Liver (tissue), 3 donors: ENCODE measurements around the gene ZNF610.

ENCODE experiments used
- CTCF ChIP-seq: fragments of 150-350 bp; IDR thresholded peaks from 2 replicates; pipeline ENCODE4 v1.5.1; 2017; ENCODE audit warnings: improper control_type of control experiment, low read depth, low read length; ENCODE audit not compliant: missing input control
- EGR1 ChIP-seq, 2 donors: IDR thresholded peaks; 2 replicates each; pipeline ENCODE4 v1.6.1; 2016 to 2018; ENCODE audit warnings: antibody characterized with exemption in 2 of 2, low read depth in 2 of 2
- FOXA1 ChIP-seq: IDR thresholded peaks from 2 replicates; pipeline ENCODE4 v1.6.1; 2016; ENCODE audit warnings: antibody characterized with exemption
- GABPA ChIP-seq, 2 donors: IDR thresholded peaks in 1 of 2; conservative IDR thresholded peaks in 1 of 2; 2 replicates each; pipeline ENCODE4 v1.6.1; 2016; ENCODE audit warnings: antibody characterized with exemption in 2 of 2, mild to moderate bottlenecking in 1 of 2, moderate library complexity in 1 of 2
- MAX ChIP-seq: IDR thresholded peaks from 2 replicates; pipeline ENCODE4 v1.6.1; 2016; ENCODE audit warnings: antibody characterized with exemption
- NR2F2 ChIP-seq: IDR thresholded peaks from 2 replicates; pipeline ENCODE4 v1.6.1; 2016; ENCODE audit warnings: antibody characterized with exemption
- RAD21 ChIP-seq, 2 donors: IDR thresholded peaks; 2 replicates each; pipeline ENCODE4 v1.6.1; 2016; ENCODE audit warnings: antibody characterized with exemption in 2 of 2, mild to moderate bottlenecking in 2 of 2
- SP1 ChIP-seq: IDR thresholded peaks from 2 replicates; pipeline ENCODE4 v1.6.1; 2018; ENCODE audit warnings: antibody characterized with exemption, mild to moderate bottlenecking
- TAF1 ChIP-seq: conservative IDR thresholded peaks from 2 replicates; pipeline ENCODE4 v1.6.1; 2016; ENCODE audit warnings: antibody characterized with exemption, mild to moderate bottlenecking
- YY1 ChIP-seq: IDR thresholded peaks from 2 replicates; pipeline ENCODE4 v1.6.1; 2016; ENCODE audit warnings: antibody characterized with exemption, mild to moderate bottlenecking
- TF ChIP-seq, protein P1 (sequence below): IDR thresholded peaks from 2 replicates; pipeline ENCODE4 v1.6.1; 2016; ENCODE audit warnings: antibody characterized with exemption, mild to moderate bottlenecking
- donor health status: healthy.
- donor health status: healthy.

DNA sequence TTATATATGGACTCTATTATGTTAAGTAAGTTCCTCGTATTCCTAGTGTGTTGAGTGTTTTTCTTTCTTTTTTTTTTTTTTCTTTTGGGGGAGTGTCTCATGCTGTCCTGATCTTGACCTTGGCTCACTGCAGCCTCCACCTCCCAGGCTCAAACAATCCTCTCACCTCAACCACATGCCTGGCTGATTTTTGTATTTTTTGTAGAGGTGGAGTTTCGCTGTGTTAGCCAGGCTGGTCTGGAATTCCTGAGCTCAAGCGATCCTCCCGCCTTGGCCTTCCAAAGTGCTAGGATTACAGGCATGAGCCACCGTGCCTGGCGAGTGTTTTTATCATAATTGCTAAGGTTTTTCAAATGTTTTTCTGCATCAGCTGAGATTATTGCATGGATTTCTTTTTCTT lies 49.8 kb upstream of the ZNF610 start:
- TF ChIP-seq, protein P1, sequence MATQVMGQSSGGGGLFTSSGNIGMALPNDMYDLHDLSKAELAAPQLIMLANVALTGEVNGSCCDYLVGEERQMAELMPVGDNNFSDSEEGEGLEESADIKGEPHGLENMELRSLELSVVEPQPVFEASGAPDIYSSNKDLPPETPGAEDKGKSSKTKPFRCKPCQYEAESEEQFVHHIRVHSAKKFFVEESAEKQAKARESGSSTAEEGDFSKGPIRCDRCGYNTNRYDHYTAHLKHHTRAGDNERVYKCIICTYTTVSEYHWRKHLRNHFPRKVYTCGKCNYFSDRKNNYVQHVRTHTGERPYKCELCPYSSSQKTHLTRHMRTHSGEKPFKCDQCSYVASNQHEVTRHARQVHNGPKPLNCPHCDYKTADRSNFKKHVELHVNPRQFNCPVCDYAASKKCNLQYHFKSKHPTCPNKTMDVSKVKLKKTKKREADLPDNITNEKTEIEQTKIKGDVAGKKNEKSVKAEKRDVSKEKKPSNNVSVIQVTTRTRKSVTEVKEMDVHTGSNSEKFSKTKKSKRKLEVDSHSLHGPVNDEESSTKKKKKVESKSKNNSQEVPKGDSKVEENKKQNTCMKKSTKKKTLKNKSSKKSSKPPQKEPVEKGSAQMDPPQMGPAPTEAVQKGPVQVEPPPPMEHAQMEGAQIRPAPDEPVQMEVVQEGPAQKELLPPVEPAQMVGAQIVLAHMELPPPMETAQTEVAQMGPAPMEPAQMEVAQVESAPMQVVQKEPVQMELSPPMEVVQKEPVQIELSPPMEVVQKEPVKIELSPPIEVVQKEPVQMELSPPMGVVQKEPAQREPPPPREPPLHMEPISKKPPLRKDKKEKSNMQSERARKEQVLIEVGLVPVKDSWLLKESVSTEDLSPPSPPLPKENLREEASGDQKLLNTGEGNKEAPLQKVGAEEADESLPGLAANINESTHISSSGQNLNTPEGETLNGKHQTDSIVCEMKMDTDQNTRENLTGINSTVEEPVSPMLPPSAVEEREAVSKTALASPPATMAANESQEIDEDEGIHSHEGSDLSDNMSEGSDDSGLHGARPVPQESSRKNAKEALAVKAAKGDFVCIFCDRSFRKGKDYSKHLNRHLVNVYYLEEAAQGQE, result no peak
- TF ChIP-seq CTCF, result no peak
- TF ChIP-seq EGR1 (IDR thresholded peaks at IDR 0.05; ENCODE audit: low read depth in 2 of 2), result no peak
- TF ChIP-seq FOXA1, result no peak
- TF ChIP-seq YY1, result no peak
- no peak for TF ChIP-seq MAX
- no peak for TF ChIP-seq TAF1
- no peak for TF ChIP-seq GABPA (IDR thresholded peaks at IDR 0.05 in 1 of 2, conservative IDR thresholded peaks at IDR 0.05 in 1 of 2)
- TF ChIP-seq RAD21 (IDR thresholded peaks at IDR 0.05), result no peak
- TF ChIP-seq SP1, result no peak
- TF ChIP-seq NR2F2, result no peak
